GM21360 (cell line): Measurements from ENCODE around the gene CLPTM1L.
"Not testable (repeated sequence)": the region's sequence is repeated elsewhere in the genome, so short reads cannot be mapped to it uniquely, and the experiment has no call there.

Experiments used
- ATAC-seq: cut with Tn5 transposase; IDR thresholded peaks from one replicate; pipeline ENCODE4 v1.9.1; 2021; ENCODE audit warnings: mild to moderate bottlenecking, moderate library complexity; ENCODE audit not compliant: unreplicated experiment

The CLPTM1L gene

GRCh38 chr5:1293416-1294205 lies 51.3 kb downstream of the CLPTM1L start:
- no peak for ATAC-seq

DNA sequence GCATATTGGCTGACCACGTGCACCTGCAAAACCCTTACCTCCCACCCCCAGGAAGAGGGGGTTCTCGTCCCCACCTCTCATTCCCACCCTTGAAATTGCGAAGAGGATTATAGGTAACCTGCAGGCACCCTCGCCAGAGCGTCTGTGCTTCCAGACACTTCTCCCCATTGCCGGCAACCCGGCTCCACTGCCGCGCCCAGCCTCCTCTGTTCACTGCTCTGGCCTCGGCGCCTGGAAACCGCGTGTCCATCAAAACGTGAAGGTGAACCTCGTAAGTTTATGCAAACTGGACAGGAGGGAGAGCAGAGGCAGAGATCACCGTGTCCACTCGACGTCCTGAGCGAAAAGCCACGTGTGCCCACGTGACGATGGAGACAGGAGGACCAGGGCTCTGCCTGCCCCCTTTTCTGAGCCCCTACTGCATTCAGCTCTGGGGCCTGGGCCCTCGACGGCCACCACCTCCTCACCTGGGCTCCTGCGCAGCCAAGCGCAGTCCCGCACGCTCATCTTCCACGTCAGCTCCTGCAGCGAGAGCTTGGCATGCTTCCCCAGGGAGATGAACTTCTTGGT lies 52.0 kb downstream of the CLPTM1L start:
- ATAC-seq, result no peak

GRCh38 chr5:1292139-1292538 lies 52.8 kb downstream of the CLPTM1L start:
- ATAC-seq, result no peak

DNA sequence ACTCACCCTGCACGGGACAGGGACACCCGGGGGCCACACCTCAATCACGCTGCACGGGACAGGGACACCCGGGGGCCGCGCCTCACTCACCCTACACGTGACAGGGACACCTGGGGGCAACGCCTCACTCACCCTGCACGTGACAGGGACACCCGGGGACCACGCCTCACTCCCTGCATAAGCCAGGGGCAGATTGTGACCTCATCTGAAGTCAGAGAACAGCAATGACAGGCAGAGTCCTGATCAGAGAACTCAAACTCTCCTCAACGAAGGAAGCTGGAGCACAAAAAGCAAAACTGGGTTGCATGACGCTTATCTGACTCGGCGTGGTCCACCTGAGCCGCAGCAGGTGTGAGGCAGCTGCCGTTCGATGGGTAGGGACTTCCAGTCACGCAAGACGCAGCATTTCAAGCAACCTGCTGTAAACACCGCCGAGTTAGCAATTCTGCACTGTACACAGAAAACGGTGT lies 53.3 kb downstream of the CLPTM1L start:
- no peak for ATAC-seq

- not testable (repeated sequence) for ATAC-seq
Measured at GRCh38 chr5:1290956-1291355, 53.9 kb downstream of the CLPTM1L start.

DNA sequence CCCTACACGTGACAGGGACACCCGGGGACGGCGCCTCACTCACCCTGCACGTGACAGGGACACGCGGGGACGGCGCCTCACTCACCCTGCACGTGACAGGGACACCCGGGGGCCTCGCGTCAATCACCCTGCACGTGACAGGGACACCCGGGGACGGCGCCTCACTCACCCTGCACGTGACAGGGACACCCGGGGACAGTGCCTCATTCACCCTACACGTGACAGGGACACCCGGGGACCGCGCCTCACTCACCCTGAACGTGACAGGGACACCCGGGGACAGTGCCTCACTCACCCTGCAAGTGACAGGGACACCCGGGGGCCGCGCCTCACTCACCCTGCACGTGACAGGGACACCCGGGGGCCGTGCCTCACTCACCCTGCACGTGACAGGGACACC lies 55.3 kb downstream of the CLPTM1L start:
- ATAC-seq, result not testable (repeated sequence)

GRCh38 chr5:1288439-1289335 lies 56.2 kb downstream of the CLPTM1L start:
- no peak for ATAC-seq

DNA sequence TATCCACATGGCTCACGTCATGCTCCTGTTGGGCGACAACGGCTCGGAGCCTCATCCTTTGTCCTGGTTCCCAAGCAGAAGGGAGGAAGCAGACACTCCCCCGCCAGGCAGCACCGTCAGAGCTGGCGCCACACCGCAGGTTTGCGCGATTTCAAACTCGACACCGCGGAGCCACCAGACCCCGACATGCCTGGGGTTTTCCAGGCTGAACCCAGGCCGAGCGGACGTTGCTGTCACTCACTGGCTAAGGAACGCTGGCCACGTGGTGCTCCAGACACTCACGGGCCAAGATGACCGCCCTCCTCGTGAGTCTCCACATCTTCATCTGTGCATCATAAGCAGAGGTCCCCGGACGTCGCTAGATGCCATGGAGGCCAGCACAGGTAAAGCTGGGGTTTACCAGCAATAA lies 59.0 kb downstream of the CLPTM1L start:
- ATAC-seq, result no peak

DNA sequence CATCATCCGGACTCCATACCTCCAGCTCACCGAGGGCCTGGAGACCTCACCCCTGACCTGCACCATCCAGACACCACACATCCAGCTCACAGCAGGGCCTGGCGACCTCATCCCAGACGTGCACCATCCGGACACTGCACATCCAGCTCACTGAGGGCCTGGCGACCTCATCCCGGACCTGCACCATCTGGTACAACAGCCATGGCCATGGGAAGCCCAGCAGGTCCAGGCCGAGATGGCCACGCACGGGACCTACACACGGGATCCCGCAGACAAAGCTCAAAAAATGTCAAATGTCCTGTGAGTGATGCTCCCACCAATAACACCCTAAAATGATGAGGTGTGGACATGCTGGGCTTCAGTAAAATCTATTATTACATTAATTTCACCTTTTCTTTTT lies 59.8 kb downstream of the CLPTM1L start:
- no peak for ATAC-seq

GRCh38 chr5:1284336-1284970 lies 60.4 kb downstream of the CLPTM1L start:
- not testable (repeated sequence) for ATAC-seq

DNA sequence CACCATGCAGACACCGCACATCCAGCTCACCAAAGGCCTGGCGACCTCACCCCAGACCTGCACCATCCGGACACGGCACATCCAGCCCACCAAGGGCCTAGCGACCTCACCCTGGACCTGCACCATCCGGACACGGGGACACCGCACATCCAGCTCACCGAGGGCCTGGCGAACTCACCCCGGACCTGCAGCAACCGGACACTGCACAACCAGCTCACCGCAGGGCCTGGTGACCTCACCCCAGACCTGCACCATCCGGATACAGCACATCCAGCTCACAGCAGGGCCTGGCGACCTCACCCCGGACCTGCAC lies 61.2 kb downstream of the CLPTM1L start:
- ATAC-seq, result not testable (repeated sequence)

DNA sequence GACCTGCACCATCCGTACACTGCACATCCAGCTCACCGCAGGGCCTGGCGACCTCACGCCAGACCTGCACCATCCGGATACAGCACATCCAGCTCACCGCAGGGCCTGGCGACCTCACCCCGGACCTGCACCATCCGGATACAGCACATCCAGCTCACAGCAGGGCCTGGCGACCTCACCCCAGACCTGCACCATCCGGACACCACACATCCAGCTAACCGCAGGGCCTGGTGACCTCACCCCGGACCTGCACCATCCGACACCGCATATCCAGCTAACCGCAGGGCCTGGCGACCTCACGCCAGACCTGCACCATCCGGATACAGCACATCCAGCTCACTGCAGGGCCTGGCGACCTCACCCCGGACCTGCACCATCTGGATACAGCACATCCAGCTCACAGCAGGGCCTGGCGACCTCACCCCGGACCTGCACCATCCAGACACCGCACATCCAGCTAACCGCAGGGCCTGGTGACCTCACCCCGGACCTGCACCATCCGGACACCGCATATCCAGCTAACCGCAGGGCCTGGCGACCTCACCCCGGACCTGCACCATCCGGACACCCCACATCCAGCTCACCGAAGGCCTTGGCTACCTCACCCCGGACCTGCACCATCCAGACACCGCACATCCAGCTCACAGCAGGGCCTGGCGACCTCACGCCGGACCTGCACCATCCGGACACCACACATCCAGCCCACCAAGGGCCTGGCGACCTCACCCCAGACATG lies 61.7 kb downstream of the CLPTM1L start:
- ATAC-seq, result not testable (repeated sequence)

DNA sequence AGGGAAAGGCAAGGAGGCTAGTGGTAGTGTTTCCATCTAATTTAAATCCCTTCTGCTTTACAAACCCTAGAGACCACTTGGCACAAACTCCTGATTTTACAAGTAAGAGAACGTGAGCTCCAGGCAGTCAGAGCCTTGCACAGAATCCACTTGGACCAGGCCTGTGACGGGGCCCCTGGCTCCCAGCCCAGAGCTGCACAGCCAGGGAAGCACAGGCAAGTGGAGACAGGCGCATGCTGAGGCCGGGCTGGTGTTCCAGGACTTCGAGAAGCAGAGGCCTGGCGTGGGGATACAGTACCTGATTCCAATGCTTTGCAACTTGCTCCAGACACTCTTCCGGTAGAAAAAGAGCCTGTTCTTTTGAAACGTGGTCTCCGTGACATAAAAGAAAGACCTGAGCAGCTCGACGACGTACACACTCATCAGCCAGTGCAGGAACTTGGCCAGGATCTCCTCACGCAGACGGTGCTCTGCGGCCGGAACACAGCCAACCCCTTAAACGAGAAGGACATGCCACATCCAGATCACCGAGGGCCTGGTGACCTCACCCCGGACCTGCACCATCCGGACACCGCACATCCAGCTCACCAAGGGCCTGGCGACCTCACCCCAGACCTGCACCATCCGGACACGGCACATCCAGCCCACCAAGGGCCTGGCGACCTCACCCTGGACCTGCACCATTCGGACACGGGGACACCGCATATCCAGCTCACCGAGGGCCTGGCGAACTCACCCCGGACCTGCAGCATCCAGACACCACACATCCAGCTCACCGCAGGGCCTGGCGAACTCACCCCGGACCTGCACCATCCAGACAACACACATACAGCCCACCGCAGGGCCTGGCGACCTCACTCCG lies 62.5 kb downstream of the CLPTM1L start:
- no peak for ATAC-seq

- ATAC-seq, result no peak
Measured at GRCh38 chr5:1281038-1281882, 63.6 kb downstream of the CLPTM1L start.

GRCh38 chr5:1280177-1281037 lies 64.5 kb downstream of the CLPTM1L start:
- ATAC-seq, result no peak

DNA sequence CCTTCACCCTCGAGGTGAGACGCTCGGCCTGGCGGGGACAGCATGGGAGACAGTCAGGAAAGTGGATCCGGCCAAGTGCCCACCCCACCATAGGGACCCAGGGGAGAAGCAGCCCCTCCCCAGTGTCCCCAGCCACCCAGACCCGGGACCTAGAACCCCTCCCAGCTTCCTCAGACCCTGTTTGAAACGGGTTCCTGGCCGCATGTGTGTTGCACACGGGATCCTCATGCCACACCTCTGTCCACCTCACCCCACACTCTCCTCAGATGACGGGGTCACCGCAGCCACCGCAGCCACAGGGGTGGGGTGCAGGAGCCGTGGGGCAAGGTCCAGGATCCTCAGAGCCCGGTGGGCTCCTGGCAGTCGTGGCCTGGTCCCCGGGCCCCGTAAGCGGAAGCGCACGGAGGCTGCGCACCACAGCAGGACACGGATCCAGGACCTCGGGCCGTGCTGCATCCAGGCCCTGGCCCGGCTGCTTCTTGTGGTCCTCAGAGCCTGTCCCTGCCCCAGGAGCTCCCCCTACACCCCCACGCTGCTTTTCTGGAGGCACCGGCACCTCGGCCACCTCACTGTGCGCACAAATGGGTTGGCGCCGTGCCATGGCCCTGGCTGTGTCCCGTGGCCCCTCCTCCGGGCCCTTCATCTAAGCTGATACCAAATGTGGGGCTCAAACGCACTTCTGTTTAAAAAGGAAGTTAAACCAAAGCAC lies 65.3 kb downstream of the CLPTM1L start:
- ATAC-seq, result no peak
